IMR-90 (cell line): ENCODE measurements around the gene EML4. TPM values are rescaled to one million over a fixed set of nuclear protein-coding genes. Genes with fewer than 3 reads are reported as not detected.

ENCODE experiments used
- ATAC-seq: fragments of 200-7000 bp; cut with Tn5 transposase; 2 replicates; pipeline ENCODE4 v1.9.1; 2020; ENCODE audit warnings: low read depth, mild to moderate bottlenecking, moderate library complexity
- BruUV-seq: library from RNA; stranded (reverse); fragments of 400-500 nt; replicated peaks from 2 replicates; lab custom pipeline; 2021; lab: Mats Ljungman, UMichigan
- CTCF ChIA-PET: fragments of 300-600 bp; formaldehyde crosslinking; extraction: SDS; loops from one replicate; lab custom pipeline; 2021; ENCODE audit warnings: antibody characterized with exemption; lab: Yijun Ruan, JAX
- POLR2A ChIA-PET: fragments of 300-600 bp; sonication (Branson Sonifier 250); formaldehyde crosslinking; loops from one replicate; lab custom pipeline; 2022; ENCODE audit warnings: antibody characterized with exemption; ENCODE audit not compliant: unreplicated experiment; lab: Charles Lee
- DNase-seq: peaks from one replicate; pipeline ENCODE4 v3.0.0; 2013
- H2AFZ ChIP-seq: replicated peaks from 2 replicates; pipeline ENCODE3; 2013; ENCODE audit warnings: low read length, mild to moderate bottlenecking; ENCODE audit not compliant: poor library complexity
- H2AK5ac ChIP-seq: 2 replicates; pipeline ENCODE4 v1.6.1; 2013; ENCODE audit warnings: low read depth, low read length, inconsistent platforms
- H2AK9ac ChIP-seq: replicated peaks from 2 replicates; pipeline ENCODE3; 2013; ENCODE audit warnings: mild to moderate bottlenecking, low read depth, low read length, moderate library complexity; ENCODE audit not compliant: poor library complexity
- H2BK120ac ChIP-seq: 2 replicates; pipeline ENCODE4 v1.6.1; 2013; ENCODE audit warnings: low read depth, low read length, inconsistent platforms
- H2BK15ac ChIP-seq: 3 replicates; pipeline ENCODE4 v1.6.1; 2013; ENCODE audit warnings: low read depth, low read length, inconsistent platforms
- H2BK20ac ChIP-seq: 2 replicates; pipeline ENCODE4 v1.6.1; 2013; ENCODE audit warnings: low read depth, mild to moderate bottlenecking, inconsistent platforms, low read length, moderate library complexity
- H2BK5ac ChIP-seq: 2 replicates; pipeline ENCODE4 v1.6.1; 2013; ENCODE audit warnings: mild to moderate bottlenecking, low read depth, low read length, inconsistent platforms; ENCODE audit not compliant: poor library complexity, severe bottlenecking
- H3K14ac ChIP-seq: replicated peaks from 2 replicates; pipeline ENCODE4 v1.6.1; 2013; ENCODE audit warnings: low read depth, low read length, inconsistent platforms
- H3K18ac ChIP-seq: 2 replicates; pipeline ENCODE4 v1.6.1; 2013; ENCODE audit warnings: low read depth, low read length, control low read depth
- H3K23ac ChIP-seq: 2 replicates; pipeline ENCODE4 v1.6.1; 2013; ENCODE audit warnings: low read depth, low read length, inconsistent platforms
- H3K27ac ChIP-seq: 2 replicates; pipeline ENCODE4 v1.5.1; 2013; ENCODE audit warnings: mild to moderate bottlenecking, control low read depth, low read length; ENCODE audit not compliant: insufficient read depth
- H3K27me3 ChIP-seq: 2 replicates; pipeline ENCODE4 v1.6.1; 2013; ENCODE audit warnings: low read length; ENCODE audit not compliant: control insufficient read depth, insufficient read depth
- H3K36me3 ChIP-seq: 2 replicates; pipeline ENCODE4 v1.6.1; 2013; ENCODE audit warnings: low read length, mixed read lengths; ENCODE audit not compliant: control insufficient read depth, insufficient read depth
- H3K4ac ChIP-seq: 2 replicates; pipeline ENCODE4 v1.6.1; 2013; ENCODE audit warnings: low read depth, low read length, inconsistent platforms
- H3K4me1 ChIP-seq: 2 replicates; pipeline ENCODE4 v1.6.1; 2013; ENCODE audit warnings: low read length, mixed read lengths; ENCODE audit not compliant: control insufficient read depth, insufficient read depth
- H3K4me2 ChIP-seq: 2 replicates; pipeline ENCODE4 v1.6.1; 2013; ENCODE audit warnings: low read depth, mild to moderate bottlenecking, control low read depth, low read length, moderate library complexity
- H3K4me3 ChIP-seq: 2 replicates; pipeline ENCODE4 v1.5.1; 2013; ENCODE audit warnings: low read depth, mild to moderate bottlenecking, control low read depth, low read length, moderate library complexity; ENCODE audit not compliant: insufficient read depth
- H3K56ac ChIP-seq: 2 replicates; pipeline ENCODE4 v1.6.1; 2013; ENCODE audit warnings: low read length, inconsistent platforms; ENCODE audit not compliant: insufficient read depth; ENCODE audit errors: extremely low read depth
- H3K79me1 ChIP-seq, 2 experiments: 2 replicates each; pipeline ENCODE4 v1.6.1; 2013; ENCODE audit warnings: low read length in 2 of 2, inconsistent platforms in 1 of 2, low read depth in 1 of 2
- H3K9ac ChIP-seq: 2 replicates; pipeline ENCODE4 v1.6.1; 2013; ENCODE audit warnings: low read depth, low read length, control low read depth
- H3K9me1 ChIP-seq: 2 replicates; pipeline ENCODE4 v1.6.1; 2013; ENCODE audit warnings: low read length, inconsistent platforms; ENCODE audit not compliant: insufficient read depth
- H3K9me3 ChIP-seq: 2 replicates; pipeline ENCODE4 v1.6.1; 2013; ENCODE audit warnings: low read length; ENCODE audit not compliant: control insufficient read depth, insufficient read depth
- H4K20me1 ChIP-seq: 2 replicates; pipeline ENCODE4 v1.6.1; 2013; ENCODE audit warnings: low read length, inconsistent platforms; ENCODE audit not compliant: insufficient read depth
- H4K5ac ChIP-seq: 2 replicates; pipeline ENCODE4 v1.6.1; 2013; ENCODE audit warnings: mild to moderate bottlenecking, low read depth, low read length, control low read depth
- H4K8ac ChIP-seq, 2 experiments: 2 replicates each; pipeline ENCODE4 v1.6.1; 2013; ENCODE audit warnings: low read depth in 2 of 2, low read length in 2 of 2, control low read depth in 1 of 2, inconsistent platforms in 1 of 2
- H4K91ac ChIP-seq: 2 replicates; pipeline ENCODE4 v1.6.1; 2013; ENCODE audit warnings: low read depth, low read length, inconsistent platforms; ENCODE audit not compliant: insufficient read depth
- BHLHE40 ChIP-seq: fragments of 150-350 bp; IDR thresholded peaks from 2 replicates; pipeline ENCODE4 v1.6.1; 2016; ENCODE audit warnings: mild to moderate bottlenecking, low read depth, low read length
- CEBPB ChIP-seq: IDR thresholded peaks from 2 replicates; pipeline ENCODE4 v1.6.1; 2012; ENCODE audit warnings: low read depth, low read length, improper control_type of control experiment
- CTCF ChIP-seq: conservative IDR thresholded peaks from 2 replicates; pipeline ENCODE4 v1.5.1; 2012; ENCODE audit warnings: mild to moderate bottlenecking, low read depth, low read length, improper control_type of control experiment
- FOS ChIP-seq: fragments of 150-350 bp; IDR thresholded peaks from 2 replicates; pipeline ENCODE4 v1.6.1; 2016; ENCODE audit warnings: low read depth, low read length
- MAFK ChIP-seq: IDR thresholded peaks from 2 replicates; pipeline ENCODE4 v1.6.1; 2012; ENCODE audit warnings: low read depth, low read length, improper control_type of control experiment
- MAZ ChIP-seq: IDR thresholded peaks from 2 replicates; pipeline ENCODE4 v1.6.1; 2012; ENCODE audit warnings: low read depth, mild to moderate bottlenecking, low read length, improper control_type of control experiment, moderate library complexity, borderline replicate concordance
- NFE2L2 ChIP-seq: fragments of 150-350 bp; IDR thresholded peaks from 2 replicates; pipeline ENCODE4 v1.6.1; 2016; ENCODE audit warnings: low read depth, mild to moderate bottlenecking, low read length
- RAD21 ChIP-seq: IDR thresholded peaks from 2 replicates; pipeline ENCODE4 v1.6.1; 2012; ENCODE audit warnings: low read length, improper control_type of control experiment
- RCOR1 ChIP-seq: IDR thresholded peaks from 2 replicates; pipeline ENCODE4 v1.6.1; 2012; ENCODE audit warnings: mild to moderate bottlenecking, low read length, improper control_type of control experiment; ENCODE audit not compliant: insufficient replicate concordance
- RFX5 ChIP-seq: IDR thresholded peaks from 2 replicates; pipeline ENCODE4 v1.8.0; 2012; ENCODE audit warnings: low read depth, mild to moderate bottlenecking, low read length, moderate library complexity
- SMC3 ChIP-seq: fragments of 150-350 bp; IDR thresholded peaks from 2 replicates; pipeline ENCODE4 v1.6.1; 2016; ENCODE audit warnings: low read depth, mild to moderate bottlenecking, antibody characterized with exemption, low read length, moderate library complexity
- USF2 ChIP-seq: fragments of 150-350 bp; IDR thresholded peaks from 2 replicates; pipeline ENCODE4 v1.6.1; 2017; ENCODE audit warnings: mild to moderate bottlenecking, antibody characterized with exemption, low read length, low read depth
- WGBS, 2 experiments: methylation state at CpG; one replicate each; pipeline versions ENCODE4 v1.1.5 to v1.1.7; 2013; ENCODE audit warnings: missing lambda C conversion rate in 2 of 2; ENCODE audit not compliant: insufficient read length in 1 of 2; ENCODE audit errors: extremely low coverage in 2 of 2; 5-methylcytosine and 5-hydroxymethylcytosine counted together
- dilution Hi-C: fragments of 300-500 bp; cut with HindIII; formaldehyde crosslinking; loops from one replicate; pipeline ENCODE4 v1.14.3; 2018; ENCODE audit warnings: low sequenced_read_pairs; ENCODE audit not compliant: unreplicated experiment
- in situ Hi-C: fragments of 300-500 bp; cut with MboI; formaldehyde crosslinking; loops from 3 replicates; pipeline ENCODE4 v1.14.3; 2019; ENCODE audit warnings: low sequenced_read_pairs, inconsistent platforms, mixed read lengths
- intact Hi-C: fragments of 100-400 bp; cut with micrococcal nuclease; formaldehyde crosslinking; loops from 2 replicates; pipeline ENCODE4 v1.10.0; 2022
- polyA plus RNA-seq, 3 experiments: library from polyadenylated mRNA; depleted of rRNA; stranded (reverse); fragments of >200 nt; gene quantifications; 2 replicates each; pipeline ENCODE4 v1.2.3, GENCODE V29; 2012; ENCODE audit warnings: low replicate concordance in 1 of 3
- total RNA-seq: library from RNA; depleted of rRNA; stranded (reverse); fragments of >200 nt; gene quantifications from 2 replicates; pipeline ENCODE4 v1.2.3, GENCODE V29; 2012

Gene EML4
- total and polyA plus RNA-seq, 2 of the 4 experiments (the other 2 are of a cell fraction), result 29.7 to 73.7 TPM

DNA sequence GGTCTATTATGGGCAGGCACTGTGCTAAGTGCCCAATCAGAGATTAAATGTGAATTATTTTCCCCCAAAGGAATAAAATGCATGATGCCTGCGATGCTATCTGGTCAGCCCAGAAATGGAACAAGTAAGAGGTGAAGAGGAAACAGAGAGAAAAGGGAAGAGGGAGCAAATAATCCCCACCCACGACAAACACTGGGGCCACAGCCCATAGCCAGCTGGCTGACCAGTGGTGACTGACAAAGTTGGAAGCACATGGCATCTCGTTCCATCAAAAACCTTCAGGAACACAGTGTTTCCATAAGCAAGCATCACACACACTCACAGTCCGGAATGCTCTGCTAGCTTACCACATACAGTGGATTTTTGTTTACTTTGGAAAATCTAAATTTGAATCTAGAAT lies 213.0 kb downstream of the EML4 start:
- intact Hi-C loops, result no loop called here
- Histone ChIP-seq H3K23ac (no peak overlapping the region), H2AK9ac (no peak overlapping the region), H2BK120ac (no peak overlapping the region), H3K56ac (no peak overlapping the region), H3K27ac (no peak overlapping the region), H3K4me1 (no peaks in the 10 kb centered on the region), H2AFZ (no peak overlapping the region), H3K4ac (no peak overlapping the region), H4K20me1 (no peaks in the 10 kb centered on the region), H3K14ac (no peak overlapping the region), H3K4me2 (no peak overlapping the region), H3K9ac (no peak overlapping the region), H3K27me3 (peaks cover 4% of the 10 kb centered on the region), H4K8ac (no peak overlapping the region), H4K5ac (no peak overlapping the region), H3K79me1 (no peaks in the 10 kb centered on the region), H2BK15ac (no peak overlapping the region), H3K9me1 (no peaks in the 10 kb centered on the region), H3K9me3 (no peaks in the 10 kb centered on the region), H2BK20ac (no peak overlapping the region), H2BK5ac (no peak overlapping the region), H3K18ac (no peak overlapping the region), H2AK5ac (no peak overlapping the region), H3K36me3 (no peaks in the 10 kb centered on the region), H3K4me3 (no peak overlapping the region), H4K91ac (no peak overlapping the region)
- DNase-seq (no peak), ATAC-seq (no peak)
- POLR2A ChIA-PET, result no interaction called here
- no TSS peak for BruUV-seq
- in situ Hi-C loops, result no loop called here
- dilution Hi-C loops, result no loop called here
- TF ChIP-seq FOS (no peak), USF2 (no peak), CEBPB (no peak), SMC3 (no peak), RAD21 (no peak), MAFK (no peak), RCOR1 (no peak), NFE2L2 (no peak), MAZ (no peak), BHLHE40 (no peak), CTCF (no peak), RFX5 (no peak)
- CTCF ChIA-PET, result no interaction called here
- WGBS, 2 experiments, result no CpG with 5 or more reads among the region's 4 CpGs
